Mesodermal cell (in vitro differentiated cells): ENCODE data around the gene ZNF28.
"Not testable (repeated sequence)": the region's sequence is repeated elsewhere in the genome, so short reads cannot be mapped to it uniquely, and the experiment has no call there.

ENCODE experiments used
- H3K27ac ChIP-seq: 2 replicates; pipeline ENCODE4 v1.7.0; 2013; ENCODE audit warnings: mild to moderate bottlenecking, low read depth, low read length, moderate library complexity; ENCODE audit not compliant: severe bottlenecking
- H3K36me3 ChIP-seq: 2 replicates; pipeline ENCODE4 v1.7.1; 2013; ENCODE audit warnings: mild to moderate bottlenecking, low read length, moderate library complexity; ENCODE audit not compliant: control insufficient read depth, insufficient read depth
- H3K4me1 ChIP-seq: one replicate; pipeline ENCODE4 v1.7.1; 2013; ENCODE audit warnings: mild to moderate bottlenecking, low read length; ENCODE audit not compliant: insufficient read depth, control insufficient read depth, poor library complexity, severe bottlenecking
- H3K4me3 ChIP-seq: 2 replicates; pipeline ENCODE4 v1.7.0; 2013; ENCODE audit warnings: low read length, control low read depth, mild to moderate bottlenecking; ENCODE audit not compliant: insufficient read depth, poor library complexity, severe bottlenecking; ENCODE audit errors: extremely low read depth
- H3K9me3 ChIP-seq: 2 replicates; pipeline ENCODE4 v1.7.1; 2013; ENCODE audit warnings: mild to moderate bottlenecking, low read length, moderate library complexity; ENCODE audit not compliant: control insufficient read depth
- WGBS, 2 experiments: methylation state at CpG; one replicate each; pipeline ENCODE4 v1.1.5; 2013; ENCODE audit warnings: missing lambda C conversion rate in 2 of 2; ENCODE audit not compliant: insufficient coverage in 2 of 2; 5-methylcytosine and 5-hydroxymethylcytosine counted together

Gene ZNF28

GRCh38 chr19:52823676-52824075 lies 2.2 kb upstream of the ZNF28 start:
- no peak overlapping the region for H3K4me3 ChIP-seq
- no peak overlapping the region for H3K27ac ChIP-seq
- WGBS, 2 experiments, result 74 to 97% methylated on average over 4 of the region's 12 CpGs
- H3K4me1 ChIP-seq, result no peaks in the 10 kb centered on the region
- H3K9me3 ChIP-seq, result peaks cover 3% of the 10 kb centered on the region
- H3K36me3 ChIP-seq, result no peaks in the 10 kb centered on the region

DNA sequence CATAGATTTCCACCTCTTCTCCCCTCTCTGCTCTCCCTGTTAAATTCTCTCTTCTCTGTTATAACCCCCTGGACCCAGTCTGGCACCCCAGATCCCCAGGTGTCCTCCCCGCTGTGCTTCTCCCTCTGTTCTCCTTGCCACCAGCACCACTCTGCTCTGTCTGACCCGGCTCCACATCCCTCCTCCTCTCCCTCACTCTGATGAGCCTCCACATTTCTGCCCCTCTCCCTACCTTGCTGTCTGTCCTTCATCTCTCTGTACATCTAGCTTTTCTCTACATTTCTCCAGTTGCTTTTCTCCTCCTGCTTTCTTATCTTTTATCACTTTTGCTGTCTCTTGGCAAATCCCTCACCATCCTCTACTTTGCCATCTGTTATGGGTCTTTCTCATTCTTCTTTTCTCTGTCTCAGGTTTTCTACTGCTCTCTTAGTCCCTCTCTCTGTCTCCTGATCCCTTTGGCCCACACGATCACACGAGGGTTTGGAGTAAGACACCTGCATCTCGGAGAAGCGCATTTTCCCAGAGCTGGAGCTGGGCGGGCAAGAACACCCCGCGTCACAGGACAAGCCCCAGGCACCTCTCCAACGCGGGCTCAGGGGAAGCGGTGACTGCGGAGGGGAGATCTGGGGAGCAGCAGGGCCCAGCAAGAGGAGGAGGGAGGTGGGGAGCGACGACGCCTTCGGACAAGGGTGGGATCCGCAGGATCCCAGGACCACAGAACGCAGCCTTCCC lies 795 bp downstream of the ZNF28 start:
- H3K36me3 ChIP-seq, result peaks cover 23% of the 10 kb centered on the region
- H3K9me3 ChIP-seq, H3K27ac ChIP-seq, H3K4me1 ChIP-seq: not testable (repeated sequence)
- H3K4me3 ChIP-seq, result peak overlapping the region; percentile 56
- 13 to 80% methylated on average over 1 to 2 of the region's 19 CpGs for WGBS, 2 experiments

DNA sequence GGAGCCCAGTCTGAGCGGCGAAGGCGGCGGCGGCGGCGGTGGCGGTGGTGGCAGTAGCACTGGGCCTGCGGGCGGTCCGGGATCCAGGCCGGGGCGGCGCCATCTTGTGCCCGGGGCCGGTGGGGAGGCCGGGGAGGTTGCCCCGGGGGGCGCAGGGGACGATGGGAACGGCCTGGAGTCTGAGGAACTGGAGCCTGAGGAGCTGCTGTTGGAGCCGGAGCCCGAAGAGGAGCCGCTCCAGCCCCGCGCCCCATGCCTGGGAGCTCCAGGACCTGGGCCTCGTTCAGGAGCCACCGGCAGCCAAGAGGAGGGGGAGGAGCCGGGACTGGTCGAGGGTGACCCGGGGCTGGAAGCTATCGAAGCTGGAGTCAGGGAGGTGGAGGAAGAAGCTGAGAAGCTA lies 11.6 kb downstream of the ZNF28 start:
- WGBS, 2 experiments, result 97 to 99% methylated on average over 15 to 32 of the region's 32 CpGs
- peaks cover 69% of the 10 kb centered on the region for H3K36me3 ChIP-seq
- H3K9me3 ChIP-seq, result peaks cover 20% of the 10 kb centered on the region
- H3K27ac ChIP-seq, result no peak overlapping the region
- H3K4me1 ChIP-seq, result no peaks in the 10 kb centered on the region
- H3K4me3 ChIP-seq, result no peak overlapping the region

GRCh38 chr19:52799950-52800640 lies 21.3 kb downstream of the ZNF28 start:
- H3K4me3 ChIP-seq, H3K4me1 ChIP-seq, H3K27ac ChIP-seq: not testable (repeated sequence)
- peaks cover 71% of the 10 kb centered on the region for H3K36me3 ChIP-seq
- WGBS, 2 experiments, result 92 to 100% methylated on average over 5 to 6 of the region's 9 CpGs
- peaks cover 70% of the 10 kb centered on the region for H3K9me3 ChIP-seq

DNA sequence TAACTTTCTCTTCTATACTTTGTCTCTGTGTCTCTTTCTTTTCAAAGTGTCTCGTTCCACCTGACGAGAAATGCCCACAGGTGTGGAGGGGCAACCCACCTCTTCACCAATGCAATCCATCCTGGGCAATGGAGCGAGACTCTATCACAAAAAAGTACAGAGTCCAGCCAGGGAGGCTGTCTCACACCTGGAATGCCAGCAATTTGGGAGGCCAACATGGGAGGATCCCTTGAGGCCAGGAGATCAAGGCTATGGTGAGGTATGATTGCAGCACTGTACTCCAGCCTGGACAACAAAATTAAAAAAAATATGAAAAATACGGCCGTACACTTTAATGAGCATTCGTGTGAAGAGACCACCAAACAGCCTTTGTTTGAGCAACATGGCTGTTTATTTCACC lies 32.0 kb downstream of the ZNF28 start:
- Histone ChIP-seq H3K4me1 (no peaks in the 10 kb centered on the region), H3K4me3 (no peak overlapping the region), H3K27ac (no peak overlapping the region), H3K36me3 (no peaks in the 10 kb centered on the region), H3K9me3 (peaks cover 16% of the 10 kb centered on the region)
- WGBS, 2 experiments, result 80 to 90% methylated on average over 3 to 5 of the region's 6 CpGs

GRCh38 chr19:52786464-52787354 lies 34.7 kb downstream of the ZNF28 start, which contains the start of gene ZNF600:
Gene ZNF600, minus strand, starts transcription at chr19:52786791. Its CDS starts 7,903 bp downstream, at chr19:52778888.
- H3K4me1 ChIP-seq, H3K9me3 ChIP-seq, H3K27ac ChIP-seq, H3K36me3 ChIP-seq: not testable (repeated sequence)
- 3% methylated on average over 34 to 39 of the region's 47 CpGs for WGBS, 2 experiments
- H3K4me3 ChIP-seq, result peak within 1 kb of the TSS; percentile 58

DNA sequence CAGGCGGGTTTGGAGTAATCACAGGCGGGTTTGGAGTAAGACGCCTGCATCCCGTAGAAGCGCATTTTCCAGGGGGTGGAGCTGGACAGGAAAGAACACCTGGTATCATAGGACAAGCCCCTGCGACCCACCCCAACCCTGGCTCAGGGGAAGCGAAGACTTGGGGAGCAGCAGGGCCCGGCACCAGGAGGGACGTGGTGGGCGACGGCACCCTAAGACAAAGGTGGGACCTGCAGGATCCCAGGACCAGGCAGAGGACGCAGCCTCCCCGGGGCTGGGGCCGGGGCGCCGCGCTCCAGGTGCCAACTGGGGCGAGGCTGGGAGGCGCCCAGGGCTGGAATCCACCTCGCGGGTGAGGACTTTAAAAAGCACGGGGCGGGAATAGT lies 35.4 kb downstream of the ZNF28 start:
- H3K4me3 ChIP-seq, result peak overlapping the region; percentile 58
- no peaks in the 10 kb centered on the region for H3K4me1 ChIP-seq
- WGBS, 2 experiments, result 3 to 8% methylated on average over 19 to 21 of the region's 23 CpGs
- H3K27ac ChIP-seq, result no peak overlapping the region
- no peaks in the 10 kb centered on the region for H3K36me3 ChIP-seq
- peaks cover 6% of the 10 kb centered on the region for H3K9me3 ChIP-seq

DNA sequence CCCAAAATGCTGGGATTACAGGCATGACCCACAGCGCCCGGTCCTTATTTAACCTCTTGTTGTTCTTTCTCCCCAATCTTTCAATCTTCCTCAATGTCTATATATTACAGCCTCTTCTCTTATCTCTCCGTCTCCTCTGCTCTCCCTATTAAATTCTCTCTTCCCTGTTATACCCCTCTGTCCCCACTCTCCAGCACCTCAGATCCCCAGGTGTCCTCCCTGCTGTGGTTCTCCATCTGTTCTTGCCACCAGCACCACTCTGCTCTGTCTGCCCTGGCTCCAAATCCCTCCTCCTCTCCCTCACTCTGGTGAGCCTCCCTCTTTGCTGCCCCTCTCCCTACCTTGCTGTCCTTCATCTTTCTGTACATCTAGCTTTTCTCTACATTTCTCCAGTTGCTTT lies 35.9 kb downstream of the ZNF28 start:
- Histone ChIP-seq H3K4me1 (no peaks in the 10 kb centered on the region), H3K27ac (no peak overlapping the region), H3K4me3 (peak overlapping the region; percentile 58), H3K36me3 (no peaks in the 10 kb centered on the region), H3K9me3 (peaks cover 4% of the 10 kb centered on the region)
- WGBS, 2 experiments, result 91 to 94% methylated on average over 3 of the region's 3 CpGs

GRCh38 chr19:52782864-52783263 lies 38.6 kb downstream of the ZNF28 start:
- not testable (repeated sequence) for H3K4me3 ChIP-seq, H3K9me3 ChIP-seq, H3K4me1 ChIP-seq, H3K27ac ChIP-seq, H3K36me3 ChIP-seq
- whole genome bisulfite sequencing, 2 experiments, result no CpG with 5 or more reads among the region's 2 CpGs

GRCh38 chr19:52778811-52779210 lies 42.6 kb downstream of the ZNF28 start:
- H3K36me3 ChIP-seq, result peaks cover 7% of the 10 kb centered on the region
- no peak overlapping the region for H3K27ac ChIP-seq
- no peak overlapping the region for H3K4me3 ChIP-seq
- H3K9me3 ChIP-seq, result no peaks in the 10 kb centered on the region
- no peaks in the 10 kb centered on the region for H3K4me1 ChIP-seq
- WGBS, 2 experiments, result 74% methylated on average over 3 of the region's 3 CpGs; no CpG with 5 or more reads in 1 of the 2 experiments
